Transverse colon (tissue), 4 donors: ENCODE results near the gene RASSF1. TPM values are rescaled to one million over a fixed set of nuclear protein-coding genes. Genes with fewer than 3 reads are reported as not detected.
A peak's percentile ranks its signal among the peaks of the same experiment; 100 is the strongest.

Experiments
- DNase-seq: peaks from one replicate; pipeline ENCODE4 v3.0.0-alpha.2; 2019
- H3K27ac ChIP-seq, 4 donors: fragments of 200-600 bp; sonication (generic); 2 replicates each; pipeline ENCODE4 v1.5.1; 2016 to 2018; ENCODE audit warnings: inconsistent platforms in 4 of 4
- H3K27me3 ChIP-seq: fragments of 200-600 bp; sonication (generic); 2 replicates; pipeline ENCODE4 v1.5.1; 2017; ENCODE audit warnings: inconsistent platforms
- H3K36me3 ChIP-seq, 4 donors: fragments of 200-600 bp; sonication (generic); 2 replicates each; pipeline ENCODE4 v1.5.1; 2017 to 2019; ENCODE audit warnings: inconsistent platforms in 4 of 4
- H3K4me1 ChIP-seq, 4 donors: fragments of 200-600 bp; sonication (generic); 2 replicates each; pipeline ENCODE4 v1.5.1; 2017 to 2020; ENCODE audit warnings: inconsistent platforms in 4 of 4
- H3K4me3 ChIP-seq, 4 donors: fragments of 200-600 bp; sonication (generic); 1 replicate in 1 of 4; 2 replicates in 3 of 4; pipeline versions ENCODE4 v1.5.1 to v1.6.1; 2017 to 2019; ENCODE audit warnings: inconsistent platforms in 4 of 4
- H3K9me3 ChIP-seq, 2 donors: fragments of 200-600 bp; sonication (generic); 2 replicates each; pipeline ENCODE4 v1.5.1; 2017 to 2019; ENCODE audit warnings: inconsistent platforms in 2 of 2
- CTCF ChIP-seq, 5 experiments: fragments of 200-600 bp in 3 of 5; fragments of 450-650 bp in 2 of 5; sonication (generic) in 3 of 5; IDR thresholded peaks; 1 replicate in 2 of 5; 2 replicates in 3 of 5; pipeline ENCODE4 v1.5.1; 2016 to 2017; ENCODE audit warnings: antibody characterized with exemption in 5 of 5, inconsistent platforms in 3 of 5, mild to moderate bottlenecking in 2 of 5, moderate library complexity in 1 of 5
- EP300 ChIP-seq: sonication (generic); formaldehyde crosslinking; IDR thresholded peaks from one replicate; pipeline ENCODE4 v1.6.1; 2017; ENCODE audit warnings: antibody characterized with exemption, low read depth
- POLR2A ChIP-seq: fragments of 450-650 bp; IDR thresholded peaks from one replicate; pipeline ENCODE4 v1.6.1; 2016; ENCODE audit warnings: antibody characterized with exemption, mild to moderate bottlenecking, moderate library complexity
- POLR2AphosphoS5 ChIP-seq, 3 donors: sonication (generic); formaldehyde crosslinking; IDR thresholded peaks; one replicate each; pipeline ENCODE4 v1.6.1; 2016; ENCODE audit warnings: antibody characterized with exemption in 3 of 3
- WGBS, 2 donors: methylation state at CpG; one replicate each; pipeline ENCODE4 v1.1.5; 2018; ENCODE audit warnings: low coverage in 1 of 2; 5-methylcytosine and 5-hydroxymethylcytosine counted together
- in situ Hi-C, 4 donors: fragments of 200-750 bp; cut with MboI; loops; one replicate each; pipeline versions ENCODE4 v1.15.0 to v1.15.1; 2017; ENCODE audit warnings: low sequenced_read_pairs in 3 of 4, low pct_ligation_motif_present in 1 of 4, low pct_unique_long_range_greater_than_20kb in 1 of 4
- intact Hi-C: fragments of 100-400 bp; cut with DNase I; formaldehyde crosslinking; loops from one replicate; pipeline ENCODE4 v1.15.1; 2023; ENCODE audit warnings: low total_unique reads
- total RNA-seq, 4 donors: library from RNA; depleted of rRNA; stranded (reverse); fragments of >200 nt; gene quantifications; one replicate each; pipeline ENCODE4 v1.1.0, GENCODE V29; 2016

The RASSF1 gene
- total RNA-seq, 4 donors from 2014 or later = 9.8 to 29.2 (median 21.7) TPM

GRCh38 chr3:50338965-50339364, 1.7 kb downstream of the RASSF1 start:
- TF ChIP-seq EP300 (no peak), POLR2A (no peak), POLR2AphosphoS5 (IDR thresholded peaks at IDR 0.05) (no peak), CTCF (IDR thresholded peaks at IDR 0.05) (no peak)
- H3K4me3 ChIP-seq = peak overlapping the region in 1 of 4 donors; percentile 62
- 44 to 60% methylated on average over 1 to 5 of the region's 5 CpGs for WGBS, 2 donors

GRCh38 chr3:50337175-50337861, 3.3 kb downstream of the RASSF1 start:
- Histone ChIP-seq H3K27ac (peak overlapping the region; percentile 93 to 99 (median 98)), H3K4me1 (peaks cover 26 to 74% (median 59%) of the 10 kb centered on the region in 4 donors), H3K4me3 (peak overlapping the region; percentile 49 to 91 (median 60)), H3K36me3 (no peaks in the 10 kb centered on the region), H3K27me3 (no peaks in the 10 kb centered on the region), H3K9me3 (no peaks in the 10 kb centered on the region)
- intact Hi-C loops = loop anchor here (10.0 kb wide), 1 partner anchor 1947 kb away; the partner anchor contains the start of gene GLYCTK
- peak; percentile 92 for TF ChIP-seq POLR2A
- peak; percentile 1 for TF ChIP-seq EP300
- no peak for TF ChIP-seq CTCF (IDR thresholded peaks at IDR 0.05)
- peak; percentile 97 to 98 (median 97) for TF ChIP-seq POLR2AphosphoS5 (IDR thresholded peaks at IDR 0.05)
- 0% methylated on average over 71 of the region's 79 CpGs; no CpG with 5 or more reads in 1 of the 2 donors for WGBS, 2 donors
- in situ Hi-C loops = no loop called here
- DNase-seq = peak; percentile 100

More at GRCh38 chr3:50338965-50339364, 1.7 kb downstream of the RASSF1 start:
- no peak for DNase-seq
- intact Hi-C loops (loop anchor here (10.0 kb wide), 1 partner anchor 1946 kb away; the partner anchor contains the start of gene GLYCTK), in situ Hi-C loops (no loop called here)
- H3K9me3 ChIP-seq = no peaks in the 10 kb centered on the region
- no peaks in the 10 kb centered on the region for H3K27me3 ChIP-seq
- no peaks in the 10 kb centered on the region for H3K36me3 ChIP-seq
- peaks cover 26 to 65% (median 52%) of the 10 kb centered on the region in 4 donors for H3K4me1 ChIP-seq
- H3K27ac ChIP-seq = peak overlapping the region; percentile 93 to 99 (median 98)

- 1% methylated on average over 21 of the region's 31 CpGs; no CpG with 5 or more reads in 1 of the 2 donors for WGBS, 2 donors
- peaks cover 0 to 1% (median under 1%) of the 10 kb centered on the region in 4 donors for H3K36me3 ChIP-seq
- peak overlapping the region; percentile 49 to 91 (median 60) for H3K4me3 ChIP-seq
- intact Hi-C loops = loop anchor here (10.0 kb wide), 1 partner anchor 1948 kb away; the partner anchor contains the start of gene GLYCTK
- DNase-seq = no peak
- no peaks in the 10 kb centered on the region for H3K9me3 ChIP-seq
- peak overlapping the region; percentile 93 to 99 (median 98) for H3K27ac ChIP-seq
- TF ChIP-seq CTCF (IDR thresholded peaks at IDR 0.05) (peak in 1 of 5 experiments; percentile 26), POLR2A (no peak), EP300 (no peak), POLR2AphosphoS5 (IDR thresholded peaks at IDR 0.05) (no peak)
- H3K27me3 ChIP-seq = no peaks in the 10 kb centered on the region
- H3K4me1 ChIP-seq = peaks cover 26 to 71% (median 58%) of the 10 kb centered on the region in 4 donors
- in situ Hi-C loops = no loop called here
These were observed 4.0 kb downstream of the RASSF1 start for GRCh38 chr3:50336452-50337174.
